Urothelium cell line (cell line): ENCODE data around the gene OR2T27.
"Not testable (repeated sequence)": the region's sequence is repeated elsewhere in the genome, so short reads cannot be mapped to it uniquely, and the experiment has no call there.

Experiments used
- DNase-seq: peaks from one replicate; pipeline ENCODE4 v3.0.0; 2011; ENCODE audit warnings: low spot score, mixed read lengths
- FAIRE-seq: peaks from 2 replicates; lab custom pipeline; 2011; peaks lifted over from hg19 to GRCh38; lab: Jason Lieb, UNC

The OR2T27 gene, protein sequence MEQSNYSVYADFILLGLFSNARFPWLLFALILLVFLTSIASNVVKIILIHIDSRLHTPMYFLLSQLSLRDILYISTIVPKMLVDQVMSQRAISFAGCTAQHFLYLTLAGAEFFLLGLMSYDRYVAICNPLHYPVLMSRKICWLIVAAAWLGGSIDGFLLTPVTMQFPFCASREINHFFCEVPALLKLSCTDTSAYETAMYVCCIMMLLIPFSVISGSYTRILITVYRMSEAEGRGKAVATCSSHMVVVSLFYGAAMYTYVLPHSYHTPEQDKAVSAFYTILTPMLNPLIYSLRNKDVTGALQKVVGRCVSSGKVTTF

DNA sequence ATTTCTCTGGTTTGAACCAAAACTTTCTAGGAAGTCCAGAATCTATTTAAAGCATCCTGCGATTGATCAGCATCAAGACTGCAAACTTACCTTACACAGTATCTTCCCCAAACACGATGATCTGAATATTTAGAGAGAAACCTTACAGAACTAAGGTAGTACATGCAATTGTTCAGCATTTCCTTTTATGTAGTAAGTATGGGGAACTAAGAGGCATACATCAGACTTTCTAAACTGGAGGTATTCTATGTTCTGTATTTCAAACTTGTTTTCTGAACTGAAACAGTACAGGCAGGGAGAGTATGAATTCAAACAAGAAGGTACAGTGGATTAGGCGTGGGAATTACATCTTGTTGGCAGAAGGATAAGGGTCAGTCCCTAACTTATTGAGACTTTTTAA, at the start of gene OR2T27:
OR2T27 (minus strand) TSS at position 175 of the 400 bp plus-strand sequence. CDS start 4,644 bp downstream, outside the sequence.
- DNase-seq, FAIRE-seq: not testable (repeated sequence)

DNA sequence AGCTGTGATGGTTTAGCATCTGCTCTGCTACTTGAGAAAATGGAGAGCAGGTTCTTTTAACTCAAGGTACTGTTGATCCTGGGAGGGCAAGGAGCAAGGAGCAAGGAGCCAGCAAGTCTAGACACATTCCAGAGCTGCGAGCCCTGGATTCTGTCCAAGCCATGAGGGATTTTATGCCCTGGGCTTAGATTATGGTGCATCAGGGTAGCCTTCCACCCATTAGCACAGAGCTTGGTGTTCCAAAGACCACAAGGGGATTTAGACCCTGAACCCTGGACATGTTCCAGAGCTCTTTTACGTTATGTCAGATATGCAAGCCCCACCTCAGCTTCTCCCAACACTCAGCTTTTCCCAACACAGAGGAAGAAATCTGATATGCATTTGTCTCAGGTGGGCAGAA, 49.3 kb upstream of the OR2T27 start:
- no peak for FAIRE-seq
- DNase-seq = no peak

DNA sequence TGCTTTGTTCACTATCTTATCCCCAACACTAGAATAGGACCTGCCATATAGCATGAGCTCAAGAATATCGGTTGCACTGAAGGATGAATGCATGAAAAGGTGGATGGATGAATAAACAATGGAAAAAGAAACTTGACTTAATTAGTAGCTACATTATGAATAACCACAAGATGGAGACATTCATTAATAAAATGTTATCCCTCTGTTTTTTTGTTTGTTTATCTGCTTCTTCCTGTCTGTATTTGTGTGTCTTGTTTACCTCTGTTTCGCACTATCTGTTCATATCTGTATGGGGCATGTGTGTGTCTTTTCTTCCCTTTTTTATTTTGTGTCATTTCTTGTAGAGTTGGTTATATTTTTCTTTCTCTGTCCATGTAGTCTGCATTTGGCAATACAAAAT, 48.3 kb upstream of the OR2T27 start:
- no peak for DNase-seq
- FAIRE-seq = no peak

GRCh38 chr1:248702714-248703113, 47.4 kb upstream of the OR2T27 start, which contains the start of gene OR14I1:
Gene OR14I1 (minus strand): TSS chr1:248702766.
- DNase-seq (no peak), FAIRE-seq (no peak)

- no peak for DNase-seq
- FAIRE-seq = no peak
Measured at GRCh38 chr1:248699099-248699498, 43.8 kb upstream of the OR2T27 start.

GRCh38 chr1:248697907-248698306, 42.6 kb upstream of the OR2T27 start:
- FAIRE-seq = no peak
- no peak for DNase-seq

DNA sequence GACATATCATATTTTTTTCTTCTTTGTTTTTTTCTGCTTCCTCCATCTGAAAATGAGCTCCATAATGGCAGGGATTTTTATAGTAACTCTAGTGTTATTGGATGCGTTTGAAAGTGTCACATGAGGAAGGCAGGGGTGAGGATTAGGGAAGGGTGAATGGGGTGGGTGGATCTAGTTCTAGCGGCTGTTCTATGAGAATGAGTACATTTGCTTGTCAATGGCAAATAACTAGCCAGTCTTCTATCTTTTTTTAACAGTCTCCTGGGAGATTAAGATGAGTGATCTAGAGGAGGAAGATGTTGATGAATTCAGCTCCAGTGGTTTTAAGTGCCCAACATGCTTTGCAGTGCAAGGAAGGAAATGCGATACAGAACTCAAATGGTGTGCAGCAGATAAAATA, 41.4 kb upstream of the OR2T27 start:
- FAIRE-seq (no peak), DNase-seq (no peak)

DNA sequence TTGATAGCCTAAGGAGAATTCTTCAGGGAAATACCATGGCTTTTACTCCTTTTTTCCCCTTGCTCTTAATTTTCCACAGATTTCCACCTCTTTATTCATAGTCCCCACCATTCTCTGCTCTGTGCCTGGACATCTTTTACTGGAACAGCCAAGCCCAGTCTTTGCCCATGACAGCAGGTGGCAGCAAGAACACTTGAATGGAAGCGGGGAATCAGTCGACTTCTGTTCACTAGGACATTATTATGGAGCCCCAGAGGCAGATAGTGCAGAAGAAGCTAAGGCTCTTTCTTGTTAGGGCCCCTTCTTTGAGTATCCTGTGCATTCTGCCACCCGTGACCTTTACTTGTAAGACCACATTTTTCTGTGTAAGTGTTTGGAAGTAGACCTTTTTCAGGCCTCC, 40.9 kb upstream of the OR2T27 start:
- no peak for DNase-seq
- no peak for FAIRE-seq

GRCh38 chr1:248695451-248696132, 40.3 kb upstream of the OR2T27 start:
- peak; percentile 11 for DNase-seq
- no peak for FAIRE-seq

GRCh38 chr1:248691567-248692155, 36.3 kb upstream of the OR2T27 start:
- no peak for DNase-seq
- FAIRE-seq = no peak

- no peak for FAIRE-seq
Measured at GRCh38 chr1:248688527-248689298, 33.4 kb upstream of the OR2T27 start.

GRCh38 chr1:248686815-248687214, 31.5 kb upstream of the OR2T27 start:
- FAIRE-seq = no peak
- DNase-seq = no peak

More at GRCh38 chr1:248688527-248689298, 33.4 kb upstream of the OR2T27 start:
- no peak for DNase-seq

DNA sequence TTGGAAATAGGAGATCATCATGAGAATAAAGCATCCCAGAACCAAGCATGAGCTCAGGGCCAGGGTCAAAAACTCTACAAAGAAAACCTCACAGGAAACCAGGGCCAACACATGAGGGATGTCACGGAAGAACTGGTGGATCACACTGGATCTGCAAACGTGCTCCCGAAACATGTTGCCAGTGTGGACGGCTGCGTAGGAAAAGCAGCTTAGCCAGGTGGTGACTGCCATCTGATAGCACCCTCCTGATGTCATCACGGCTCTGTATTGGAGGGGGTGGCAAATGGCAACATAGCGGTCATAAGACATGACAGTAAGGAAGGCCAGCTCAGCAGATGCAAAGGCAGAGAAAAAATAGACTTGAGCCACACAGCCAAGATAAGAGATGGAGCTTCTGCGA, 26.3 kb upstream of the OR2T27 start:
- FAIRE-seq (no peak), DNase-seq (no peak)

- FAIRE-seq (no peak), DNase-seq (no peak)
Measured at GRCh38 chr1:248670003-248670402, 14.7 kb upstream of the OR2T27 start.

DNA sequence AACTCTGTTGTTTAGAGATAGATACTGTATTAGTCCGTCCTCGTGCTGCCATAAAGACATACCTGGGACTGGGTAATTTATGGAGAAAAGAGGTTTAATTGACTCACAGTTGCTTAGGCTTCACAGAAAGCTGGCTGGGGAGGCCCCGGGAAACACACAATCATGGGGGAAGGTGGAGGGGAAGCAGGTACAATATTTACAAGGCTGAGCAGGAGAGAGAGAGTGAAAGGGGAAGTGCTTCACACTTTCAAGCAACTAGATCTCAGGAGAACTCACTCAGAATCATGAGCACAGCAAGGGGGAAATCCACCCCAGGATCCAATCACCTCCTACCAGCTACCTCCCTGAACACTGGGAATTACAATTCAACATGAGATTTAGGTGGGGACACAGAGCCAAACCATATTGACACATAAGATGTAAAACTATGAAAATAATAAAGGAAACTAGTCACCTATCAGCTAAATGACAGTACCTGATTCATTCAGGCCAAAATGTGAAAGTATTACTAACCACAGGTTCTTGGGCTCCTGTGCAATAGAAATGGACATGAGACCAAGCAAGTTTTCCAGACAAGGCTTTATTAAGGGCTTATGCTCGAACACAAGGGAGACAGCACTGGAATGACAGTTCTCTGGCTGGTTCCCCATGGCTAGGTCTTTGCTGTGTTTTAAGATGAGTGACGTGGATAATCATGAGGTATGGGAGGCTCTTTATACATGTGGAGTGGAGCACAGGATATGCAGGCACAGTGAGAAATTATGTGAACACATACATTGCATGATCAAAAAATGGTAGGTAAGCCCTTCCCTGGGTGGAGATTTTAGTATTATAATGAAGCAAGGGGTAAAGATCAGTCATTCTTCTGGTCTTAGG, 8.4 kb upstream of the OR2T27 start:
- not testable (repeated sequence) for FAIRE-seq

GRCh38 chr1:248656797-248657196, 1.5 kb upstream of the OR2T27 start:
- not testable (repeated sequence) for FAIRE-seq, DNase-seq

More for the DNA sequence above, 8.4 kb upstream of the OR2T27 start:
- not testable (repeated sequence) for DNase-seq

DNA sequence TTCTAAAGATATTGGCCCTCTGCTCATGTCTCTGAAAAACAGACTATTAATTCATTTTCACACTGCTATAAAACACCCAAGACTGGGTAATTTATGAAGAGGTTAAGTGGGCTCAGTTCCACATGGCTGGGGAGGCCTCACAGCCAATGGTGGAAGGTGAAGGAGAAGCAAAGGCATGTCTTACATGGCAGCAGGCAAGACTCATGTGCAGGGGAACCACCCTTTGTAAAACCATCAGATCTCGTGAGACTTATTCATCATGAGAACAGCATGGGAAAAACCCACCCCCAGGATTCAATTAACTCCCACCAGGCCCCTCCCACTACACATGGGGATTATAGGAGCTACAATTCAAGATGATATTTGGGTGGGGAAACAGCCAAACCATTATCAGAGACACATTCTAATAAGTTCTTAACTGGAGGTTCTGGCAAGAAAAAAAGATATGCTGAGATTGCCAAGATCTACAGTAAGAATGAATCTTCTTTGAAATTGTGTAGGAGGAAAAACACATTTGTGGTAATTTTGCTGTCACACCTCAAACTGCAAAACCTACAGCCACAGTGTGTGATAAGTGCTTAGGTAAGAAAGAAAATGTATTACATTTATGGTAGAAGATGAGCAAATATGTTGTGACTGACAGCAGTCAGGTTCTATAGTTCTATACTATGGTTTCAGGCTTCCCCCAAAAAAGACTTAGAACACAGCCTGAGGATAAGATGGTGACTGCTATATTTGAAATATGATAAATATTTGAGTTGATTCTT, 6.4 kb downstream of the OR2T27 start:
- DNase-seq, FAIRE-seq: not testable (repeated sequence)

DNA sequence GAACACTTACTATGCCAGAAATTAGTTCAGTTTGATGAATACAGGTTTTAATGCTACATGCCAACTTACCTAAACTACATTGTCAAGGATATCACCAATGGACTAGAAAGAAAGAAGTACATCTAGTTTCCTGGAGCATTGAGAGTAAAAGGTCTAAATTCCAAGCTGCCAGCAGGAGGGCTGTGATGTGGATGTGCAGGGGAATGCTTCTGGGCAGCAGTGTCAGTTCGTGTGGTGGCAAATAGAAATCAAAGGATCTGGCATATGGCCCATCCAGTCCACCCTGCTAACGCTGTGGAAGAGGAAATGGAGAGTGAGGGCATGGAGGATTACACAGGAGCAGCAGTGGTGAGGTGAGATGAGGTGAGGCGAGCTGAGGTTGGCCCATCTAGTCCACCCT, 10.2 kb downstream of the OR2T27 start, which contains the start of gene OR2T35:
OR2T35 (minus strand) TSS at position 101 of the 400 bp plus-strand sequence. CDS start 6,020 bp downstream, outside the sequence.
- not testable (repeated sequence) for DNase-seq, FAIRE-seq
